SK-N-SH (cell line): Measurements from ENCODE around the gene ZNF512B.

Source experiments
- CTCF ChIP-seq: fragments of 200-600 bp; sonication (generic); IDR thresholded peaks from 2 replicates; pipeline ENCODE4 v1.6.1; 2017; ENCODE audit warnings: antibody characterized with exemption, mild to moderate bottlenecking, moderate library complexity
- EP300 ChIP-seq, 2 experiments: IDR thresholded peaks; 2 replicates each; pipeline versions ENCODE4 v1.4.0 to v1.6.1; 2012; ENCODE audit warnings: borderline replicate concordance in 1 of 2, low read depth in 1 of 2, low read length in 1 of 2
- FOXM1 ChIP-seq: IDR thresholded peaks from 2 replicates; pipeline ENCODE4 v1.4.0; 2012; ENCODE audit warnings: low read depth, mild to moderate bottlenecking
- IRF3 ChIP-seq: fragments of 150-350 bp; IDR thresholded peaks from 2 replicates; pipeline ENCODE4 v1.6.1; 2016; ENCODE audit warnings: mild to moderate bottlenecking, low read depth, low read length
- JUND ChIP-seq: IDR thresholded peaks from 2 replicates; pipeline ENCODE4 v1.4.0; 2012
- MXI1 ChIP-seq: IDR thresholded peaks from 2 replicates; pipeline ENCODE4 v1.6.1; 2012; ENCODE audit warnings: mild to moderate bottlenecking, low read depth, low read length, improper control_type of control experiment
- NRF1 ChIP-seq: IDR thresholded peaks from 2 replicates; pipeline ENCODE4 v1.6.1; 2012; ENCODE audit warnings: low read depth, mild to moderate bottlenecking, low read length
- POLR2AphosphoS5 ChIP-seq: IDR thresholded peaks from 2 replicates; pipeline ENCODE4 v1.6.1; 2012; ENCODE audit warnings: low read depth, low read length
- RFX5 ChIP-seq: IDR thresholded peaks from 2 replicates; pipeline ENCODE4 v1.6.1; 2012; ENCODE audit warnings: mild to moderate bottlenecking, improper control_type of control experiment, low read length
- TAF1 ChIP-seq: IDR thresholded peaks from 2 replicates; pipeline ENCODE4 v1.6.1; 2012; ENCODE audit warnings: low read depth, mild to moderate bottlenecking, low read length, moderate library complexity, borderline replicate concordance
- TCF12 ChIP-seq: IDR thresholded peaks from 2 replicates; pipeline ENCODE4 v1.4.0; 2012

- no peak for TF ChIP-seq CTCF
- no peak for TF ChIP-seq FOXM1
- TF ChIP-seq RFX5: no peak
- no peak for TF ChIP-seq NRF1
- no peak for TF ChIP-seq MXI1
- no peak for TF ChIP-seq IRF3
- TF ChIP-seq JUND: no peak
- no peak for TF ChIP-seq TCF12
- TF ChIP-seq TAF1: no peak
- no peak for TF ChIP-seq POLR2AphosphoS5
- no peak for TF ChIP-seq EP300 (IDR thresholded peaks at IDR 0.05; ENCODE audit: borderline replicate concordance in 1 of 2, low read depth in 1 of 2, low read length in 1 of 2)
Observed at GRCh38 chr20:63945031-63945658, 24.6 kb downstream of the ZNF512B start.
